SK-N-DZ (cell line): ENCODE data around the gene RECK.
A peak's percentile ranks its signal among the peaks of the same experiment; 100 is the strongest.
"Not testable (repeated sequence)": the region's sequence is repeated elsewhere in the genome, so short reads cannot be mapped to it uniquely, and the experiment has no call there.

Experiments used
- DNase-seq: peaks from one replicate; pipeline ENCODE4 v3.0.0-alpha.2; 2015; ENCODE audit warnings: low spot score
- small RNA-seq, 2 experiments: library from RNA; depleted of rRNA; stranded (forward); fragments of <200 nt; gene quantifications; one replicate each; pipeline ENCODE3, GENCODE V24; 2014

Gene RECK

DNA sequence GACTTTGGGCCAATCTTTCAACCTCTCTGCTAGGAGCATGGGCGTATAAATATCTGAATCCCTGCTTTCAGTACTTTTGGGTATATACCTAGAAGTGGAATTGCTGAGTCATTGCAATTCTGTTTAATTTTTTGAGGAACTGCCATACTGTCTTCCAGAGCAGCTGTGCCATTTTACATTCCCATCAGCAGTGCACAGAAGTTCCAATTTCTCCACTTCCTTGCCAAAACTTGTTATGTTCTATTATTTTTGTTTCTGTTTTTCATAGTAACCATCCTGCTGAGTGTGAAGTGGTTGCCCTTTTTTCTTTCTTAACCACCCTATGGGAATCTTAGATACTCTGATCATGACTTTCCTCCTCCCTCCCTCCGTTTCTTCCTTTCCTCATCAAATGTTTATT, 121.4 kb downstream of the RECK start:
- DNase-seq, result no peak

DNA sequence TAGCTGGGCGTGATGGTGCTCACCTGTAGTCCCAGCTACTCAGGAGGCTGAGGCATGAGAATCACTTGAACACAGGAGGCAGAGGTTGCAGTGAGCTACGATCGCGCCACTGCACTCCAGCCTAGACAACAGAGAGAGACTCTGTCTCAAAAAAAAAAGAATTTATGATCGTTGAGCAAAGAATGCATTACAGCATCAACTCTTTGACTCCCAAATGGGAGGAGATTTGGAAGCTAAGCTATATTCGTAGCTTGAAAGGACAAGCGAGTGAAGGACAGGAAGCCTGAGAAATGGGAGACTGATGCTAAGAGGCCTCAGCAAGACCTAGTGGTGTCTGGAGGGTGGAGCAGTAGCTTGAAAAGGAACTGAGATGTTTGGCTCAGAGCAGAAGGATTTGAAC, 122.2 kb downstream of the RECK start:
- no peak for DNase-seq

GRCh38 chr9:36159509-36159908, 122.8 kb downstream of the RECK start:
- DNase-seq, result not testable (repeated sequence)

GRCh38 chr9:36160126-36160525, 123.4 kb downstream of the RECK start:
- DNase-seq, result not testable (repeated sequence)

GRCh38 chr9:36161187-36161586, 124.5 kb downstream of the RECK start:
- no peak for DNase-seq

DNA sequence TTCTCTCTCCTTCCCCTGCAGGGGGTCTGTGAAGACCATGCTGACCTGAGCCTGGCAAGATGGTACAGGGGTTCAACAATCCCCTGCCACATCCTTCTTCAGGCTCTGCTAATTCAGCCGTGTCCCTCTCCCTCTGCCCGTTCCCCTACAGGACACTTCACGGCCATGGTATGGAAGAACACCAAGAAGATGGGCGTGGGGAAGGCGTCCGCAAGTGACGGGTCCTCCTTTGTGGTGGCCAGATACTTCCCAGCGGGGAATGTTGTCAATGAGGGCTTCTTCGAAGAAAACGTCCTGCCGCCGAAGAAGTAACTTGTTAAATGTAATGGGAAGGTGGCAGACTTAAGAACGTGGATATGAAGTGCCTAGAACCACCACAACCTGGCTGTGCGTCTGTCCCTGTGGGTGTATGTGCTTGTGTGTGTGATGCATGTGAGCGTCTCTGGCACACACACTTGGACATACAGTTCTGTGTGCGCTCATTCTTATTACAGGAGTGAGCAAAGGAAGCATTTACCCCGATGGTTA, 125.6 kb downstream of the RECK start:
- no peak for DNase-seq

- DNase-seq, result no peak
Observed at GRCh38 chr9:36163049-36163785, 126.5 kb downstream of the RECK start.

GRCh38 chr9:36163786-36164170, 127.1 kb downstream of the RECK start:
- DNase-seq, result no peak

DNA sequence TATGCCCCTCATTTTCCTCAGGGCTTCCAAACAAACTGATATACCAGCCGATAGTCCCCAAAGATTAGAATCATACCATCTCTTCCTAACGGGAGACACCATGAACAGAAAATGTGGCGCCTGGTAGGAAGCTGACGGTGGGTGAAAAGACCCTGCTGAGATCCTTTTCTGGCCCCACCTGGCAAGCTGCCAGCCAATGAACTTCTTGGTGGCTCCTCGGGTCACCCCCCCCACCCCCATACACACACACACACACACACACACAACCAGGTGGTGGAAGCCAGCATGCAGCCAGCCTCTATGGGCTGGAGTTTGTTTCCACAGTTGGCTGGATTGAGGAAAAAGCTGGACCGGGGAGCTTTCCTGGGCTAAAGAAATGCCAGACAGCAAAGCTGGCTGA, 127.7 kb downstream of the RECK start:
- DNase-seq, result no peak

DNA sequence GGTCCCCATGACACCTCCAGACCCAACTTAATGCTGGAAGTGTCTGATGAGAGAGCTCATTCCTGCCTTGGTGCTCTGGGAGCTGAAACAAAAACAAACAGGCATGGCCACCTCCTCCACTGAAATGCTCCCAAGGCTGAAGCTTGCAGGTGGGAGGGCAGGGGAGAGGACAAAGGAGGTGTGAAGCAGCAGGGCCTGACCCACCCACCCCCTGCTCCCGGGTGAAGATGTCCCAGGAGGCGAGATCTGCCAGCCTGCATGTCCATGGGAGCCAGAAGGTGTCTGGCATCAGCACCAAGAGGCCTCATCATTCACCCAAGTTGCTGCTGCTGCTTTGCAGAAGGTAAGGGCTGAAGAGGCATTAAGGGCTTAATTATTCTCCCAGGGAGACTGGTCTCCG, 128.3 kb downstream of the RECK start:
- DNase-seq, result no peak

DNA sequence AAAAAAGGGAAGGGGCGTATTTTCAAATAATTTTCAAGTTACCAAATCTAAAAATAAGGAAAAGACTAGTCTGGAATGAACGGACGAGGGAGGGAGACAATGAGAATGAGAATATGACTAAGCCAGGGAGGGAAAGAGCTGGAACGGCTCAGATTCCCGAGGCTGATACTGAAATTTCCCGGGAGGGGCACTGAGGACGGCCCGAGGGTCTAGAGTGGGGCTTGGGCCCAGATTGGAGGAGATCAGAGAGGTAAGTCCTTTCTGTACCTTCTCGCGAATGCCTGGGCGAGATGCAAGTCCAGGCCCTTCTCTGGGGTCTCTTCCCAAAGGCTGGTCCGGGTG, 129.1 kb downstream of the RECK start:
- DNase-seq, result no peak

DNA sequence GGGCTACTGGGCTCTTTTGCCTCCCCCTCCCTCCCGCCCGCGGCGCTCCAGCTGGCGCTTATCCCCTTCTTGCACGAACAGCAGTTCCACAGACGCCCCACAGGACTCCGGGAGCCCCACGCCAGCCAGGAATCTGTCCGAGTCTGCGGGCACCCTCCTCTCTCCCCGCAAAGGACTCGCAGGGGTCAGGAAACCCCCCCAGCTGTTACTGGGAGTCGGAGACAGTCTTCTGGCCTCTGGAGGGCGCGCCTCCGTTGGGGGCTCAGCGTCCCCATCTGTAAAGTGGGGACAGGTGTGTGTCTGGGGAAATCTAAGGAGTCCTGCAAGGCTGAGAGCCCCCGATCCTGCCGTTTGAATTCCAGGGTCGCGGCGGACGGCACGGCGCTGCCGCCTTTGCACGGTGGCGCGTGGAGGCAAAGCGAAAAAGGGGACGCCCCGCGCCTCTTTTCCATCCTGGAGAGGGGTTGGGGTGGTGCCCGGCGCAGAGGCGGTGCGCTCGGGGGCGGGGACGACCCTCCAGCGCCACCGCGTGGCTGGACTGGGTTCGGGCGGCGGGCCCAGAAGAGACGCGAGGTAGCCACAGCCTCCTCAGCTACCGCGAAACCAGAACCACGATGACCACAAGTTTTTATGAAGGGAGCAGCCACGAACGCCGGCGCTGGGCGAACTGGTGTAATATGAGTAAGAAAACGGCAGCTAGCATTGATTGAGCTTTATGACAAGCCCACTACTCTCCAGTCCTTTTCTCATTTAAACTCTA, 129.6 kb downstream of the RECK start:
- peak; percentile 73 for DNase-seq

GRCh38 chr9:36169166-36169565, 132.5 kb downstream of the RECK start, which contains the start of gene CCIN:
TSS of gene CCIN (plus strand) at chr9:36169388. CDS start at chr9:36169503, 115 bp downstream.
- no peak for DNase-seq

GRCh38 chr9:36169708-36170107, 133.0 kb downstream of the RECK start:
- DNase-seq, result no peak

DNA sequence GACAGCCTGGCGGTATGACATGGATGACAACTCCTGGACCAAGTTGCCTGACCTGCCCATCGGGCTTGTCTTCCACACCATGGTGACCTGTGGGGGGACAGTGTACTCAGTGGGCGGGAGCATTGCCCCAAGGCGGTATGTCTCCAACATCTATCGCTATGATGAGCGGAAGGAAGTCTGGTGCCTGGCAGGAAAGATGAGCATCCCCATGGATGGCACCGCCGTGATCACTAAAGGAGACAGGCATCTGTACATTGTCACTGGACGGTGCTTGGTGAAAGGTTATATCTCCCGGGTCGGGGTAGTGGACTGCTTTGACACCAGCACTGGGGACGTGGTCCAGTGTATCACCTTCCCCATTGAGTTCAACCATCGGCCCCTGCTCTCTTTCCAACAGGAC, 133.8 kb downstream of the RECK start:
- DNase-seq, result no peak

DNA sequence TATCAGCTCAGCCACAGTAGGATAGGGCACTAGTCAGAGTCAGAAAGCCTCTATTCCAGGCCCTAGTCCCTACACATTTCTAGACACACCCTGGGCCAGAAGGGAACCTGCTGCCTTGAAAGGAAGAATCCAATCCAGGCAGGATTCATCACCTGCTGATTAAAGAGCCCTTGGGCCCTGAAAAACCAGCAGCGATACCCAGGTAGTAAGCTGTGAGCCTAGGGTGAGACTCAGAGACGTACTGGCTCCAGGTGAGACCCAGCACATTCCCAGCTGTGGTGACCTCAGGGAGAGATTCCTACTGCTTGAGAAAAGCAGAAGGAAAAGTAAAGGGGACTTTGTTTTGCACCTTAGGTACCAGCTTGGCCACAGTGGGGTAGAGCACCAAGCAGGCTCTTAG, 137.1 kb downstream of the RECK start:
- no peak for DNase-seq

Small RNAs within 50 kb of the gene (small RNA-seq; reads per million reads assigned to genes)
- 0 reads per million in 2 experiments for gene RF02275
